MM.1S (cell line): ENCODE data around the gene ATG16L2.

Experiments used
- CTCF ChIP-seq: fragments of 300-600 bp; sonication (generic); IDR thresholded peaks from 2 replicates; pipeline ENCODE4 v1.5.1; 2016; ENCODE audit warnings: antibody characterized with exemption, low read length, mixed read lengths
- EZH2phosphoT487 ChIP-seq: fragments of 300-600 bp; sonication (generic); IDR thresholded peaks from 2 replicates; pipeline ENCODE4 v1.6.1; 2018; ENCODE audit warnings: antibody characterized with exemption, low read length

GRCh38 chr11:72869831-72870230 is 55.6 kb downstream of the ATG16L2 start:
- TF ChIP-seq CTCF, result no peak
- no peak for TF ChIP-seq EZH2phosphoT487
